ENCODE data around the gene TRIM15. TPM values are rescaled to one million over a fixed set of nuclear protein-coding genes. Genes with fewer than 3 reads are reported as not detected.

TRIM15 gene
- total RNA-seq, 1 experiment from 2014 or later: 0.20 TPM

- H2BK12ac ChIP-seq (ENCODE audit: insufficient read length, low read depth, low read length): no peak overlapping the region
- no peak overlapping the region for H3K56ac ChIP-seq (ENCODE audit: insufficient read length, low read depth, low read length)
- no peak overlapping the region for H3T11ph ChIP-seq (ENCODE audit: low read length)
- H3K27me3 ChIP-seq (ENCODE audit: insufficient read depth, low read length): no peaks in the 10 kb centered on the region
- Mint-ChIP-seq H3K9me3 (no peaks in the 10 kb centered on the region), H3K4me3 (no peak overlapping the region), H3K4me1 (peaks cover 12 to 20% of the 10 kb centered on the region in 2 experiments), H3K36me3 (ENCODE audit: insufficient read depth in 1 of 3, low read depth in 3 of 3) (peaks cover 17 to 66% (median 52%) of the 10 kb centered on the region in 3 experiments; a peak in 6 of 7 replicates), H3K27ac (no peak overlapping the region; a peak in 1 of 7 replicates), H3K27me3 (ENCODE audit: low read depth) (no peaks in the 10 kb centered on the region)
- H2BK20ac ChIP-seq (ENCODE audit: low read depth, low read length, poor library complexity, severe bottlenecking): no peak overlapping the region
- H3K4ac ChIP-seq (ENCODE audit: low read depth, low read length): no peak overlapping the region
- H3K14ac ChIP-seq (ENCODE audit: insufficient read depth, low read length): no peak overlapping the region
- no peak overlapping the region for H4K8ac ChIP-seq (replicated peaks; ENCODE audit: insufficient read length, low read depth, low read length)
- no peak overlapping the region for H2BK120ac ChIP-seq (ENCODE audit: low read depth, low read length, poor library complexity, severe bottlenecking)
- H3K27ac ChIP-seq (ENCODE audit: insufficient read length, low read depth, low read length): no peak overlapping the region
- no CpG with 5 or more reads among the region's 34 CpGs for WGBS (ENCODE audit: extremely low coverage, insufficient read length, low lambda C conversion rate)
- H3K9me3 ChIP-seq (ENCODE audit: control insufficient read depth, low read depth, low read length): no peaks in the 10 kb centered on the region
- TF ChIP-seq CTCF (conservative IDR thresholded peaks at IDR 0.05): no peak
- no peak overlapping the region for H2BK5ac ChIP-seq (ENCODE audit: insufficient read length, low read length)
- no peak overlapping the region for H2AK5ac ChIP-seq (ENCODE audit: insufficient read length, low read length)
- no peak overlapping the region for H3K23ac ChIP-seq (ENCODE audit: insufficient read length, low read depth, low read length)
- no peaks in the 10 kb centered on the region for H3K23me2 ChIP-seq (ENCODE audit: insufficient read length, low read depth, low read length, poor library complexity, severe bottlenecking)
- no peaks in the 10 kb centered on the region for H4K20me1 ChIP-seq (ENCODE audit: control insufficient read depth, insufficient read depth, insufficient read length)
- no peak overlapping the region for H3K4me2 ChIP-seq (ENCODE audit: insufficient read depth, insufficient read length, low read length)
- H4K91ac ChIP-seq (ENCODE audit: insufficient read length, low read depth, low read length): no peak overlapping the region
- no peak for DNase-seq
- no peaks in the 10 kb centered on the region for H3K79me1 ChIP-seq (ENCODE audit: insufficient read depth, low read depth, low read length, poor library complexity, severe bottlenecking)
- H2AFZ ChIP-seq (ENCODE audit: low read length): no peak overlapping the region
- H3K79me2 ChIP-seq (ENCODE audit: insufficient read depth, low read length): no peaks in the 10 kb centered on the region
- 0 out of 2 replicates have a peak, but pooled peaks cover 2% of the 10 kb centered on the region for H3K4me1 ChIP-seq (ENCODE audit: insufficient read depth, low read length)
- no peak overlapping the region for H2BK15ac ChIP-seq (ENCODE audit: low read depth, low read length)
- H3K18ac ChIP-seq (ENCODE audit: insufficient read length, low read depth, low read length): no peak overlapping the region
- no peak overlapping the region for H4K5ac ChIP-seq (ENCODE audit: insufficient read length, low read depth, low read length)
- no peak overlapping the region for H3K9ac ChIP-seq (ENCODE audit: extremely low read depth, insufficient read length, low read length)
Observed at GRCh38 chr6:30198166-30199084, 35.1 kb downstream of the TRIM15 start.

Measured in H9 (cell line).